ENCODE data around the gene ATG14.
"Not testable (repeated sequence)": the region's sequence is repeated elsewhere in the genome, so short reads cannot be mapped to it uniquely, and the experiment has no call there.

The ATG14 gene

DNA sequence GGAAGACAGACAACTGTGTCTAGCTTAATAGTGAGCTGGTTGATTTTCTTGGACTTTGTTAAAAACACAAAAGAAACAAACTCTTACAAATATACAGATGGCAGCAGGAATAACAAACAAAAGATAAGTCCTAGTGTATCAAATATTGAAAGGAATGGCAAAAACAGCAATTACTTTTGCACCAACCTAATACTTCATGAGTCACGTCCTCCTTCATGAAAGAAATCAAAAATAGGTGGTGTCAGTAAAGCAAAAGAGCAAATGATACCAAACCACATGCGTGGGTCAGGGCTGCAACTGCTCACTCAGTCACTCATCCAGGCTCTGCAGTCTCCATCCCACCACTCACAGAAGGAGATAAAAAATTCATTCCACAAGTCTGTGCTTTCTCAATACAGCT lies 11.8 kb downstream of the ATG14 start:
- H3K27me3 ChIP-seq (ENCODE audit: control insufficient read depth, insufficient read depth, low read length) = no peaks in the 10 kb centered on the region
- H3K4me1 ChIP-seq (ENCODE audit: control insufficient read depth, insufficient read depth, low read length) = peaks cover 3% of the 10 kb centered on the region
- no peak overlapping the region for H3K27ac ChIP-seq (ENCODE audit: low read depth, low read length)
- no peak overlapping the region for H3K4me3 ChIP-seq (ENCODE audit: low read length)
- peaks cover 2% of the 10 kb centered on the region for H3K36me3 ChIP-seq (ENCODE audit: control insufficient read depth, insufficient read depth, low read length)
- H3K9ac ChIP-seq (ENCODE audit: low read length) = no peak overlapping the region

GRCh38 chr14:55399183-55399582 lies 12.4 kb downstream of the ATG14 start:
- Histone ChIP-seq H3K27me3 (ENCODE audit: control insufficient read depth, insufficient read depth, low read length) (no peaks in the 10 kb centered on the region), H3K4me3 (ENCODE audit: low read length) (no peak overlapping the region), H3K27ac (ENCODE audit: low read depth, low read length) (no peak overlapping the region), H3K9ac (ENCODE audit: low read length) (no peak overlapping the region), H3K4me1 (ENCODE audit: control insufficient read depth, insufficient read depth, low read length) (peaks cover 3% of the 10 kb centered on the region), H3K36me3 (ENCODE audit: control insufficient read depth, insufficient read depth, low read length) (peaks cover 4% of the 10 kb centered on the region)

GRCh38 chr14:55398679-55399078 lies 13.0 kb downstream of the ATG14 start:
- Histone ChIP-seq H3K4me3 (ENCODE audit: low read length) (no peak overlapping the region), H3K27me3 (ENCODE audit: control insufficient read depth, insufficient read depth, low read length) (no peaks in the 10 kb centered on the region), H3K27ac (ENCODE audit: low read depth, low read length) (no peak overlapping the region), H3K9ac (ENCODE audit: low read length) (no peak overlapping the region), H3K36me3 (ENCODE audit: control insufficient read depth, insufficient read depth, low read length) (peaks cover 4% of the 10 kb centered on the region), H3K4me1 (ENCODE audit: control insufficient read depth, insufficient read depth, low read length) (peaks cover 3% of the 10 kb centered on the region)

- Histone ChIP-seq H3K27ac (ENCODE audit: low read depth, low read length) (no peak overlapping the region), H3K36me3 (ENCODE audit: control insufficient read depth, insufficient read depth, low read length) (no peaks in the 10 kb centered on the region)
Measured at GRCh38 chr14:55389330-55389729, 22.3 kb downstream of the ATG14 start.

DNA sequence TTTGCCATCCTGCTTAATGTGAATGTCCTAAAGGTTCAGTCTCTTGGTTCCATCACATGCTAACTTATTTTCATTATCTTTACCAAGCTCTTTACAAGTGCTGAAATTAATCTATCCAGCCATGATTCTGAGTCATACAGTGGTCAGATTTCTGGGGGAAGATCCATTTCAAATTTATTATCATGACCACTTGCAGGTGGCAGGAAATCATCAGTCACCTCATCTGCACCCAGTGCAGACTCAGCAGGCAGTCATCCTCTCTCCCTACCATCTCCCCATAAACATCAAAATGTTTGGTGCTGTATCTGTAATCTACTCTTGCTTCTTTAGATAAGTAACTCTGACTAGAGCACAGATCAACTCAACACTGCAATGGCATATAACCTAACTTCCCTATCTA lies 23.5 kb downstream of the ATG14 start:
- Histone ChIP-seq H3K36me3 (ENCODE audit: control insufficient read depth, insufficient read depth, low read length) (peaks cover 4% of the 10 kb centered on the region), H3K9ac (ENCODE audit: low read length) (no peak overlapping the region), H3K4me3 (ENCODE audit: low read length) (no peak overlapping the region), H3K4me1 (ENCODE audit: control insufficient read depth, insufficient read depth, low read length) (peaks cover 5% of the 10 kb centered on the region), H3K27ac (ENCODE audit: low read depth, low read length) (no peak overlapping the region), H3K27me3 (ENCODE audit: control insufficient read depth, insufficient read depth, low read length) (no peaks in the 10 kb centered on the region)

More at GRCh38 chr14:55389330-55389729, 22.3 kb downstream of the ATG14 start:
- no peaks in the 10 kb centered on the region for H3K27me3 ChIP-seq (ENCODE audit: control insufficient read depth, insufficient read depth, low read length)
- no peak overlapping the region for H3K4me3 ChIP-seq (ENCODE audit: low read length)
- peaks cover 5% of the 10 kb centered on the region for H3K4me1 ChIP-seq (ENCODE audit: control insufficient read depth, insufficient read depth, low read length)
- H3K9ac ChIP-seq (ENCODE audit: low read length) = no peak overlapping the region

DNA sequence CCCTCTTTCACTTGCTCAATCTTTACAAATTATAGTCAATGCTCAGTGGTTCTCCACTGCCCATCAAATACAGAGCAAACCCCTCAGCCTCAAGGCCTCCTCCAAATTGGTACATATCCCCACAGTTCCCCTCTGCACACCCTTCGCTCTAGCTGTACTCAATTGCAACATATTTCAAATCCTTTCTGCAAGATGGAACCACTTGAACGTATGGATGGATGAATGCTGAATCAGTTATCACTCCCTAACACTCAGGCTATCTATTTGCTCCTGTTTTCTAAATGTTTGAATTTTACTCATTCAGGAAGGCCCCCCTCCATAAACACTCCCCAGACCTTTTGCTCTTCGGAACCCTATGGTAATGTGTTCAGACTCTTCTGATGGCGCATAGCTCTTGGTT lies 24.5 kb downstream of the ATG14 start:
- peaks cover 5% of the 10 kb centered on the region for H3K4me1 ChIP-seq (ENCODE audit: control insufficient read depth, insufficient read depth, low read length)
- no peaks in the 10 kb centered on the region for H3K27me3 ChIP-seq (ENCODE audit: control insufficient read depth, insufficient read depth, low read length)
- H3K36me3 ChIP-seq (ENCODE audit: control insufficient read depth, insufficient read depth, low read length) = peaks cover 4% of the 10 kb centered on the region
- no peak overlapping the region for H3K4me3 ChIP-seq (ENCODE audit: low read length)
- H3K9ac ChIP-seq (ENCODE audit: low read length) = no peak overlapping the region
- no peak overlapping the region for H3K27ac ChIP-seq (ENCODE audit: low read depth, low read length)

DNA sequence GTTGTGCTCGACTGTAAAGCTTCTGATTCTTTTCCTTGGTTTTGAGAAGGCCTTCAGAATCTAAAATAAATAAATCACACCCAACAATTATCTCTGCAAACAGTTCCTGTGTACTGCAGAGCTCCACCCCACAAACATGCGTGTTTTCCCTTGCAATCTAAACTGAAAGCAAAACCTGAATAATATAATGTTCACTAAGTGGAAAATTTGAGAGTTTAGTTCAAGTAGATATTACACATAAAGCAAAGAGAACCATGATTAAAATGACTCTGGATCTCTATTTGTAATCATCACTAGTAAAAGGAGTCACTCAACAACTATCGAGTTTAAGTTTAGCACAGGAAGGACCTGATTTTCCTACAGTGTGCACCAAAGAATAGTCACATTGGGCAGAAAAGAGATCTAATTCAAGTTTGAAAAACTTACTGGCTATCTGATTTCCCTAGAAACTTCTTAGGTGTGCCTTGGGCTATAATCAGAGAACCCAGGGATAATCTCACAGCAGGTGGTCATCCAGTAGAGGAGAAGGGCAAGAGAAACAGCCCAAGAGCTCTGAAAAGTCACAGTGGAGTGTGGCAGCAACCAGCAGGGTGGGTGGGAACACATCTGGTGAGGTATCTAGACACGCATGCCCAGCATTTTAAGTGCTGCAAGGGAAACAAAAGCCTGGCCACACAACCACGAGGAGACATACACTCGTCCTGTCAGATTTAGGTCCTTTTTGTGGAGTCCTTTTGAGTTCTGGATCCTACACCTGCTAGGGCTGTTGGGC lies 25.4 kb downstream of the ATG14 start:
- peaks cover 4% of the 10 kb centered on the region for H3K36me3 ChIP-seq (ENCODE audit: control insufficient read depth, insufficient read depth, low read length)
- H3K4me3 ChIP-seq (ENCODE audit: low read length) = no peak overlapping the region
- no peak overlapping the region for H3K27ac ChIP-seq (ENCODE audit: low read depth, low read length)

GRCh38 chr14:55384536-55384935 lies 27.1 kb downstream of the ATG14 start:
- H3K4me3 ChIP-seq (ENCODE audit: low read length) = no peak overlapping the region
- peaks cover 5% of the 10 kb centered on the region for H3K4me1 ChIP-seq (ENCODE audit: control insufficient read depth, insufficient read depth, low read length)
- no peak overlapping the region for H3K9ac ChIP-seq (ENCODE audit: low read length)
- no peaks in the 10 kb centered on the region for H3K27me3 ChIP-seq (ENCODE audit: control insufficient read depth, insufficient read depth, low read length)
- no peak overlapping the region for H3K27ac ChIP-seq (ENCODE audit: low read depth, low read length)
- peaks cover 10% of the 10 kb centered on the region for H3K36me3 ChIP-seq (ENCODE audit: control insufficient read depth, insufficient read depth, low read length)

More for the DNA sequence above, 25.4 kb downstream of the ATG14 start:
- H3K4me1 ChIP-seq (ENCODE audit: control insufficient read depth, insufficient read depth, low read length) = peaks cover 5% of the 10 kb centered on the region
- H3K9ac ChIP-seq (ENCODE audit: low read length) = no peak overlapping the region
- no peaks in the 10 kb centered on the region for H3K27me3 ChIP-seq (ENCODE audit: control insufficient read depth, insufficient read depth, low read length)

GRCh38 chr14:55383541-55384140 lies 28.0 kb downstream of the ATG14 start:
- Histone ChIP-seq H3K4me1 (ENCODE audit: control insufficient read depth, insufficient read depth, low read length) (no peaks in the 10 kb centered on the region), H3K9ac (ENCODE audit: low read length) (no peak overlapping the region), H3K4me3 (ENCODE audit: low read length) (no peak overlapping the region), H3K27me3 (ENCODE audit: control insufficient read depth, insufficient read depth, low read length) (no peaks in the 10 kb centered on the region), H3K27ac (ENCODE audit: low read depth, low read length) (no peak overlapping the region), H3K36me3 (ENCODE audit: control insufficient read depth, insufficient read depth, low read length) (peaks cover 10% of the 10 kb centered on the region)

DNA sequence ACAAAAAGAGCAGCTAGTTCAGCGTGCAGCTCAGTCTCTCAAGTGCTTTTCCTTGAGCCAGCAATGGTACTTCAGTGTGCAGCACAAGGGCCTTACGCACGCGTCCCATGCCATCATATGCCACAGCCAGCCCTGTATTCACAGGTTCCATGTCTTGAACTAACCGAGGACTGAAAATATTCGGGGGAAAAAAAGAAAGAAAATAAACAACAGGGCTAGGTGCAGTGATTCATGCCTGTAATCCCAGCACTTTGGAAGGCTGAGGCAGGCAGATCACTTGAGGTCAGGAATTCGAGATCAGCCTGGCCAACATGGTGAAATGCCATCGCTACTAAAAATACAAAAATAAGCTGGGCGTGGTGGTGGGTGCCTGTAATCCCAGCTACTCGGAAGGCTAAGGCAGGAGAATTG lies 28.6 kb downstream of the ATG14 start:
- not testable (repeated sequence) for H3K27ac ChIP-seq (ENCODE audit: low read depth, low read length); H3K4me1 ChIP-seq (ENCODE audit: control insufficient read depth, insufficient read depth, low read length); H3K27me3 ChIP-seq (ENCODE audit: control insufficient read depth, insufficient read depth, low read length); H3K9ac ChIP-seq (ENCODE audit: low read length); H3K4me3 ChIP-seq (ENCODE audit: low read length)
- peaks cover 10% of the 10 kb centered on the region for H3K36me3 ChIP-seq (ENCODE audit: control insufficient read depth, insufficient read depth, low read length)

DNA sequence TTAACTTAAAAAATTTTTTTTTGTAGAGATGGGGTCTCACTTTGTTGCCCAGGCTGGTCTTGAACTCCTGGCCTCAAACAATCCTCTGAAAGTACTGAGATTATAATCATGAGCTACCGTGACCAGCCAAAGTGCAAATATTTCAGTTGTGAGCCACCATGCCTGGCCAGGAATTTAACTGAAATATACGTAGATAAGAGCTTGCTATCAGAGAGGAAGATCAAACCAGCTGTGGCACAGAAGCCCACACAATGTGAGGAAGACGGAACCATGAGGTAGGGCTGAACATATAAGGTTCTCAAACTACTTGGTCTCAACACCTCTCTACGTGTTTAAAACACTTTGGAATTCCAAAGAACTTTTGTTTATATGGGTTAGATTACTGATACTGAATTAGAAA lies 29.1 kb downstream of the ATG14 start:
- Histone ChIP-seq H3K36me3 (ENCODE audit: control insufficient read depth, insufficient read depth, low read length) (peaks cover 13% of the 10 kb centered on the region), H3K27ac (ENCODE audit: low read depth, low read length) (no peak overlapping the region), H3K4me3 (ENCODE audit: low read length) (no peak overlapping the region), H3K9ac (ENCODE audit: low read length) (no peak overlapping the region), H3K4me1 (ENCODE audit: control insufficient read depth, insufficient read depth, low read length) (no peaks in the 10 kb centered on the region), H3K27me3 (ENCODE audit: control insufficient read depth, insufficient read depth, low read length) (no peaks in the 10 kb centered on the region)

DNA sequence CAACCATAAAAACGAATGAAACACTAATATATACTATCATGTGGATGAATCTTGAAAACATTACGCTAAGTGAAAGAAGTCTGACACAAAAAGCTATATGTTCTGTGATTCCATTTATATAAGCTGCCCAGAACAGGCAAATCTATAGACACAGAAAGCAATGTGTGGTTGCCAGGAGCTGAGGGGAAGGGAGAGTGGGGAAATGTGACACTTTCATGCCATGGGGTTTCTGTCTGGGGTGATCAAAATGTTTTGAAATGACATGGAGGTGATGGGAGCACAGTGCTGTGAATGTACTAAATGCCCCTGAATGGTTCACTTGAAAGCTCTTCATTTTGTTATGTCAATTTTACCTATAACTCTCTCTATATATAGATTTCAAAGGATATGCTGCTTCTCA lies 30.1 kb downstream of the ATG14 start:
- Histone ChIP-seq H3K9ac (ENCODE audit: low read length) (no peak overlapping the region), H3K36me3 (ENCODE audit: control insufficient read depth, insufficient read depth, low read length) (peaks cover 19% of the 10 kb centered on the region), H3K4me1 (ENCODE audit: control insufficient read depth, insufficient read depth, low read length) (no peaks in the 10 kb centered on the region), H3K27me3 (ENCODE audit: control insufficient read depth, insufficient read depth, low read length) (no peaks in the 10 kb centered on the region), H3K4me3 (ENCODE audit: low read length) (no peak overlapping the region), H3K27ac (ENCODE audit: low read depth, low read length) (no peak overlapping the region)

DNA sequence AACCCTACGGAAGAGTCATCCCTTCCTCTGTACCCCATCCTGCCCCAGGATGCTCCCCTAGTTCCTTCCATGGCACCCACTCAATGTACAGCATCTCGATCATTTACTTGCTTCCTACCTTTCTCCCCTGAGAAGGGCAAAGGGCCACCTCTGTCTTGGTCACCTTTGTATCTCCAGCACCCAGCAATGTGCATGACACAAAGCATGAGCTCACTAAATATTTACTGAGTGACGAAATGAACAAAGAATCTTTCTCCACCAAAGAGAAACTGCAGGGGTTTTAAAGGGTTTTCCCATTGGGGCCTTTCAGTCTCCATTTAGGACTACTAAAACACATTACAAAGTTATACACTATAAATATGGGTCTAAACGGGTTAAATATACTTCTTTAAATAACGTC lies 30.6 kb downstream of the ATG14 start:
- H3K9ac ChIP-seq (ENCODE audit: low read length) = no peak overlapping the region
- no peaks in the 10 kb centered on the region for H3K27me3 ChIP-seq (ENCODE audit: control insufficient read depth, insufficient read depth, low read length)
- H3K36me3 ChIP-seq (ENCODE audit: control insufficient read depth, insufficient read depth, low read length) = peaks cover 24% of the 10 kb centered on the region
- no peak overlapping the region for H3K4me3 ChIP-seq (ENCODE audit: low read length)
- no peaks in the 10 kb centered on the region for H3K4me1 ChIP-seq (ENCODE audit: control insufficient read depth, insufficient read depth, low read length)
- H3K27ac ChIP-seq (ENCODE audit: low read depth, low read length) = no peak overlapping the region
